Liver (tissue), 9 donors: ENCODE data around the gene MEIS3. TPM values are rescaled to one million over a fixed set of nuclear protein-coding genes. Genes with fewer than 3 reads are reported as not detected.
A peak's percentile ranks its signal among the peaks of the same experiment; 100 is the strongest.

Experiments used
- DNase-seq: peaks from one replicate; pipeline ENCODE4 v3.0.0-alpha.2; 2017; ENCODE audit warnings: low spot score
- H3K27ac ChIP-seq, 2 donors: one replicate each; pipeline ENCODE4 v1.7.0; 2013; ENCODE audit warnings: inconsistent platforms in 2 of 2, low read length in 2 of 2, control low read depth in 1 of 2, low read depth in 1 of 2, mild to moderate bottlenecking in 1 of 2
- H3K27me3 ChIP-seq, 4 donors: one replicate each; pipeline versions ENCODE4 v1.6.1 to v1.7.0; 2013; ENCODE audit warnings: low read length in 3 of 4, inconsistent platforms in 1 of 4, mild to moderate bottlenecking in 1 of 4, moderate library complexity in 1 of 4; ENCODE audit not compliant: control insufficient read depth in 4 of 4, insufficient read depth in 4 of 4
- H3K36me3 ChIP-seq, 4 donors: one replicate each; pipeline versions ENCODE4 v1.6.1 to v1.7.0; 2013; ENCODE audit warnings: low read length in 3 of 4, mild to moderate bottlenecking in 3 of 4, low read depth in 1 of 4, moderate library complexity in 1 of 4; ENCODE audit not compliant: control insufficient read depth in 4 of 4, insufficient read depth in 3 of 4
- H3K4me1 ChIP-seq, 4 donors: one replicate each; pipeline versions ENCODE4 v1.6.1 to v1.7.0; 2013; ENCODE audit warnings: low read length in 3 of 4, mild to moderate bottlenecking in 3 of 4, moderate library complexity in 1 of 4; ENCODE audit not compliant: control insufficient read depth in 4 of 4, insufficient read depth in 4 of 4
- H3K4me3 ChIP-seq, 3 donors: one replicate each; pipeline versions ENCODE4 v1.6.1 to v1.7.0; 2013; ENCODE audit warnings: low read length in 3 of 3, control low read depth in 1 of 3, low read depth in 1 of 3, mild to moderate bottlenecking in 1 of 3
- H3K9ac ChIP-seq, 2 donors: one replicate each; pipeline ENCODE4 v1.7.0; 2013; ENCODE audit warnings: low read length in 2 of 2, mild to moderate bottlenecking in 2 of 2, moderate library complexity in 2 of 2, control low read depth in 1 of 2, low read depth in 1 of 2
- H3K9me3 ChIP-seq, 4 donors: one replicate each; pipeline versions ENCODE4 v1.6.1 to v1.7.0; 2013; ENCODE audit warnings: low read length in 3 of 4; ENCODE audit not compliant: control insufficient read depth in 4 of 4
- FOXA2 ChIP-seq: IDR thresholded peaks from 2 replicates; pipeline ENCODE4 v1.6.1; 2016; ENCODE audit warnings: antibody characterized with exemption
- HNF4A ChIP-seq, 2 donors: conservative IDR thresholded peaks; 2 replicates each; pipeline ENCODE4 v1.6.1; 2016; ENCODE audit warnings: antibody characterized with exemption in 2 of 2, mild to moderate bottlenecking in 2 of 2
- JUND ChIP-seq, 2 donors: IDR thresholded peaks; 2 replicates each; pipeline ENCODE4 v1.6.1; 2016; ENCODE audit warnings: antibody characterized with exemption in 2 of 2
- NR2F2 ChIP-seq: IDR thresholded peaks from 2 replicates; pipeline ENCODE4 v1.6.1; 2016; ENCODE audit warnings: antibody characterized with exemption
- RAD21 ChIP-seq, 2 donors: IDR thresholded peaks; 2 replicates each; pipeline ENCODE4 v1.6.1; 2016; ENCODE audit warnings: antibody characterized with exemption in 2 of 2, mild to moderate bottlenecking in 2 of 2
- RXRA ChIP-seq, 2 donors: IDR thresholded peaks; 2 replicates each; pipeline ENCODE4 v1.6.1; 2017 to 2018; ENCODE audit warnings: antibody characterized with exemption in 2 of 2, mild to moderate bottlenecking in 1 of 2
- SP1 ChIP-seq: IDR thresholded peaks from 2 replicates; pipeline ENCODE4 v1.6.1; 2018; ENCODE audit warnings: antibody characterized with exemption, mild to moderate bottlenecking
- YY1 ChIP-seq: IDR thresholded peaks from 2 replicates; pipeline ENCODE4 v1.6.1; 2016; ENCODE audit warnings: antibody characterized with exemption, mild to moderate bottlenecking
- WGBS: extraction: QIAGEN DNeasy Blood & Tissue Kit; methylation state at CpG from one replicate; pipeline ENCODE4 v1.1.7; 2013; 5-methylcytosine and 5-hydroxymethylcytosine counted together
- polyA plus RNA-seq, 2 donors: library from polyadenylated mRNA; stranded (reverse) in 1 of 2; unstranded in 1 of 2; fragments of 200-250 nt in 1 of 2; fragments of >200 nt in 1 of 2; fragmentation: Nextera tagmentation in 1 of 2; extraction: Ambion mirVana in 1 of 2; gene quantifications; one replicate each; pipeline versions ENCODE4 v1.2.1 to v1.2.3, GENCODE V29; 2013 to 2015
- total RNA-seq, 2 donors: library from RNA; depleted of rRNA; stranded (reverse); fragments of >200 nt; gene quantifications; one replicate each; pipeline ENCODE4 v1.2.3, GENCODE V29; 2014
- TF ChIP-seq, protein P1 (sequence below): fragments of 150-350 bp; IDR thresholded peaks from 2 replicates; pipeline ENCODE4 v1.5.1; 2017; ENCODE audit warnings: improper control_type of control experiment, low read depth, low read length; ENCODE audit not compliant: missing input control
- TF ChIP-seq, protein P2 (sequence below): IDR thresholded peaks from 2 replicates; pipeline ENCODE4 v1.6.1; 2016; ENCODE audit warnings: antibody characterized with exemption, mild to moderate bottlenecking
- donor health status: healthy.
- donor health status: healthy.
- donor health status: healthy.
- donor health status: healthy.
- donor health status: healthy.

Gene MEIS3
- total and polyA plus RNA-seq, 4 donors: 0.50 to 1.3 (median 0.89) TPM

DNA sequence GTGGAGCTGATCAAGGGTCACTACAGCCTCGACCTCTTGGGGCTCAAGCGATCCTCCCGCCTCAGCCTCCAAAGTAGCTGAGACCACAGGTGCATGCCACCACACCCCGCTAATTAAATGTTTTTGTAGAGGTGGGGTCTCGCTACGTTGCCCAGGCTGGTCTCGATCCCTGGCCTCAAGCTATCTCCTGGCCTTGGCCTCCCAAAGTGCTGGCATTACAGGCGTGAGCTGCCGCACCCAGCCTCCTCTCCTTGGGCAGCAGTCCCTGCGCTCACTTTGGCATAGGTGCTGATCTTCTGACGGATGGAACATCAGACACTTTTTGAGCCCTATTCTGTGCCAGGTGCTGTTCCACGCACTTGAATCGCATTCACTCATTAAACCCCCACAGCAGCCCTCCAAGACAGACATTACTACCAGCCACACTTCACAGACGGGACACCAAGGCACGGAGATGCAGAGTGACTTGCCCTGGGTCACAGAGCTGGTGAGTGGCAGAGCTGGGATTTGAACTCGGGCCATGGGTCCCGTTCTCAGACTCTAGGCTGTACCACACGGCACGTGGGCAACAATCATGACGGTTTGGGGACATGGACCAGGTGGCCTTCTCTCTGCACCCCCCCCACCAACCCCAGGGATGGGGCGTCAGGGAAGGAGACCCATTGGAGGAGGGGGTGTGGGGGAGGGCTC is 3.2 kb downstream of the MEIS3 start:
- Histone ChIP-seq H3K9me3 (no peaks in the 10 kb centered on the region), H3K4me3 (no peak overlapping the region), H3K4me1 (peaks cover 0 to 6% (median 2%) of the 10 kb centered on the region in 4 donors), H3K9ac (no peak overlapping the region), H3K27ac (no peak overlapping the region), H3K27me3 (peaks cover 0 to 19% (median 4%) of the 10 kb centered on the region in 4 donors), H3K36me3 (no peaks in the 10 kb centered on the region)
- no peak for TF ChIP-seq SP1
- TF ChIP-seq, protein P1, sequence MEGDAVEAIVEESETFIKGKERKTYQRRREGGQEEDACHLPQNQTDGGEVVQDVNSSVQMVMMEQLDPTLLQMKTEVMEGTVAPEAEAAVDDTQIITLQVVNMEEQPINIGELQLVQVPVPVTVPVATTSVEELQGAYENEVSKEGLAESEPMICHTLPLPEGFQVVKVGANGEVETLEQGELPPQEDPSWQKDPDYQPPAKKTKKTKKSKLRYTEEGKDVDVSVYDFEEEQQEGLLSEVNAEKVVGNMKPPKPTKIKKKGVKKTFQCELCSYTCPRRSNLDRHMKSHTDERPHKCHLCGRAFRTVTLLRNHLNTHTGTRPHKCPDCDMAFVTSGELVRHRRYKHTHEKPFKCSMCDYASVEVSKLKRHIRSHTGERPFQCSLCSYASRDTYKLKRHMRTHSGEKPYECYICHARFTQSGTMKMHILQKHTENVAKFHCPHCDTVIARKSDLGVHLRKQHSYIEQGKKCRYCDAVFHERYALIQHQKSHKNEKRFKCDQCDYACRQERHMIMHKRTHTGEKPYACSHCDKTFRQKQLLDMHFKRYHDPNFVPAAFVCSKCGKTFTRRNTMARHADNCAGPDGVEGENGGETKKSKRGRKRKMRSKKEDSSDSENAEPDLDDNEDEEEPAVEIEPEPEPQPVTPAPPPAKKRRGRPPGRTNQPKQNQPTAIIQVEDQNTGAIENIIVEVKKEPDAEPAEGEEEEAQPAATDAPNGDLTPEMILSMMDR: no peak
- TF ChIP-seq JUND (IDR thresholded peaks at IDR 0.05): no peak
- TF ChIP-seq YY1: no peak
- TF ChIP-seq RAD21 (IDR thresholded peaks at IDR 0.05): no peak
- TF ChIP-seq, protein P2, sequence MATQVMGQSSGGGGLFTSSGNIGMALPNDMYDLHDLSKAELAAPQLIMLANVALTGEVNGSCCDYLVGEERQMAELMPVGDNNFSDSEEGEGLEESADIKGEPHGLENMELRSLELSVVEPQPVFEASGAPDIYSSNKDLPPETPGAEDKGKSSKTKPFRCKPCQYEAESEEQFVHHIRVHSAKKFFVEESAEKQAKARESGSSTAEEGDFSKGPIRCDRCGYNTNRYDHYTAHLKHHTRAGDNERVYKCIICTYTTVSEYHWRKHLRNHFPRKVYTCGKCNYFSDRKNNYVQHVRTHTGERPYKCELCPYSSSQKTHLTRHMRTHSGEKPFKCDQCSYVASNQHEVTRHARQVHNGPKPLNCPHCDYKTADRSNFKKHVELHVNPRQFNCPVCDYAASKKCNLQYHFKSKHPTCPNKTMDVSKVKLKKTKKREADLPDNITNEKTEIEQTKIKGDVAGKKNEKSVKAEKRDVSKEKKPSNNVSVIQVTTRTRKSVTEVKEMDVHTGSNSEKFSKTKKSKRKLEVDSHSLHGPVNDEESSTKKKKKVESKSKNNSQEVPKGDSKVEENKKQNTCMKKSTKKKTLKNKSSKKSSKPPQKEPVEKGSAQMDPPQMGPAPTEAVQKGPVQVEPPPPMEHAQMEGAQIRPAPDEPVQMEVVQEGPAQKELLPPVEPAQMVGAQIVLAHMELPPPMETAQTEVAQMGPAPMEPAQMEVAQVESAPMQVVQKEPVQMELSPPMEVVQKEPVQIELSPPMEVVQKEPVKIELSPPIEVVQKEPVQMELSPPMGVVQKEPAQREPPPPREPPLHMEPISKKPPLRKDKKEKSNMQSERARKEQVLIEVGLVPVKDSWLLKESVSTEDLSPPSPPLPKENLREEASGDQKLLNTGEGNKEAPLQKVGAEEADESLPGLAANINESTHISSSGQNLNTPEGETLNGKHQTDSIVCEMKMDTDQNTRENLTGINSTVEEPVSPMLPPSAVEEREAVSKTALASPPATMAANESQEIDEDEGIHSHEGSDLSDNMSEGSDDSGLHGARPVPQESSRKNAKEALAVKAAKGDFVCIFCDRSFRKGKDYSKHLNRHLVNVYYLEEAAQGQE: no peak
- no peak for TF ChIP-seq FOXA2
- WGBS: 84% methylated on average over 21 of the region's 21 CpGs
- DNase-seq: no peak

DNA sequence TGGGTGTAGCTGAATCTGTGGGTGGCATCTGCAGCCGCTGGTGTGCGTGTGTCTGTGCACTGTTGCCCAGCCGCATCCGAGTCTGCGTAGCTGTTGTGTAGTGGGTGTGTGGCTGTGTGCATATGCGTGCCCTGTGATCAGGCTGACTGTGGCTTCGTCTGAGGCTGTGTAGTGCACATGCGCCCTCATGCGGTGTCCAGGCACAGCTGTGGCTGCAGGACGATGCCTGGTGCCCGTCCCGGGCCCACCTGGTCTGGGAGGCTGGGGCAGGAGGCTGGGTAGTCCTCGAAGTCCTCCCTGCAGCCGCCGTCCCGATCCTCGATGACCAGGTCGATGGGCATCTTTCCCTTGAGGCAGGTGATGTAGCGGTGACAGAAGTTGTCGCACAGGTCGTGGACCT is 4.9 kb downstream of the MEIS3 start:
- Histone ChIP-seq H3K4me1 (peaks cover 0 to 6% (median 2%) of the 10 kb centered on the region in 4 donors), H3K9me3 (no peaks in the 10 kb centered on the region), H3K9ac (no peak overlapping the region), H3K36me3 (no peaks in the 10 kb centered on the region), H3K4me3 (no peak overlapping the region), H3K27me3 (peaks cover 0 to 14% (median 2%) of the 10 kb centered on the region in 4 donors), H3K27ac (no peak overlapping the region)
- TF ChIP-seq HNF4A (conservative IDR thresholded peaks at IDR 0.05) (no peak), NR2F2 (no peak), RXRA (IDR thresholded peaks at IDR 0.05) (no peak)
- TF ChIP-seq, protein P1: peak; percentile 20
- 62% methylated on average over 21 of the region's 21 CpGs for WGBS
- no peak for DNase-seq
